NK-92 (cell line): ENCODE data around the gene PARP3.
"Not testable (repeated sequence)": the region's sequence is repeated elsewhere in the genome, so short reads cannot be mapped to it uniquely, and the experiment has no call there.

Source experiments
- DNase-seq: peaks from one replicate; lab custom pipeline; 2025; ENCODE audit not compliant: unreplicated experiment; lab: John Stamatoyannopoulos, UW

PARP3 gene

GRCh38 chr3:51941798-51942602 is at the start of gene PARP3, which contains the start of gene RRP9:
Gene PARP3 (plus strand): TSS chr3:51942363. CDS start chr3:51943356, 993 bp downstream.
Gene RRP9 (minus strand): TSS chr3:51941904. CDS start chr3:51941867, 37 bp downstream.
- peak; percentile 91 for DNase-seq

GRCh38 chr3:51894391-51894790 is 47.8 kb upstream of the PARP3 start:
- no peak for DNase-seq

GRCh38 chr3:51894939-51895338 is 47.2 kb upstream of the PARP3 start:
- DNase-seq: no peak

GRCh38 chr3:51896607-51897305 is 45.4 kb upstream of the PARP3 start:
- DNase-seq: no peak

- DNase-seq: no peak
Measured at GRCh38 chr3:51897391-51897790, 44.8 kb upstream of the PARP3 start.

- DNase-seq: not testable (repeated sequence)
Measured at GRCh38 chr3:51900043-51900442, 42.1 kb upstream of the PARP3 start.

- not testable (repeated sequence) for DNase-seq
Measured at GRCh38 chr3:51902361-51902760, 39.8 kb upstream of the PARP3 start.

GRCh38 chr3:51904034-51904823 is 37.9 kb upstream of the PARP3 start:
- no peak for DNase-seq

GRCh38 chr3:51908026-51908425 is 34.1 kb upstream of the PARP3 start:
- no peak for DNase-seq

- DNase-seq: no peak
Measured at GRCh38 chr3:51916418-51916817, 25.7 kb upstream of the PARP3 start.

- no peak for DNase-seq
Measured at GRCh38 chr3:51921081-51921578, 21.0 kb upstream of the PARP3 start.

GRCh38 chr3:51927061-51927977 is 14.8 kb upstream of the PARP3 start:
- DNase-seq: no peak

- DNase-seq: no peak
Measured at GRCh38 chr3:51928438-51928837, 13.7 kb upstream of the PARP3 start.

- DNase-seq: not testable (repeated sequence)
Measured at GRCh38 chr3:51928981-51929380, 13.2 kb upstream of the PARP3 start.

GRCh38 chr3:51929420-51930003 is 12.7 kb upstream of the PARP3 start:
- no peak for DNase-seq

- DNase-seq: no peak
Measured at GRCh38 chr3:51930439-51930838, 11.7 kb upstream of the PARP3 start.

GRCh38 chr3:51931756-51932155 is 10.4 kb upstream of the PARP3 start:
- DNase-seq: no peak

GRCh38 chr3:51932471-51933370 is 9.4 kb upstream of the PARP3 start:
- DNase-seq: no peak
